Measurements from ENCODE around the gene GIGYF1. TPM values are rescaled to one million over a fixed set of nuclear protein-coding genes. Genes with fewer than 3 reads are reported as not detected.
"Not testable (repeated sequence)": the region's sequence is repeated elsewhere in the genome, so short reads cannot be mapped to it uniquely, and the experiment has no call there.

GIGYF1 gene
- total RNA-seq, 1 experiment from 2014 or later, result 28.1 TPM

DNA sequence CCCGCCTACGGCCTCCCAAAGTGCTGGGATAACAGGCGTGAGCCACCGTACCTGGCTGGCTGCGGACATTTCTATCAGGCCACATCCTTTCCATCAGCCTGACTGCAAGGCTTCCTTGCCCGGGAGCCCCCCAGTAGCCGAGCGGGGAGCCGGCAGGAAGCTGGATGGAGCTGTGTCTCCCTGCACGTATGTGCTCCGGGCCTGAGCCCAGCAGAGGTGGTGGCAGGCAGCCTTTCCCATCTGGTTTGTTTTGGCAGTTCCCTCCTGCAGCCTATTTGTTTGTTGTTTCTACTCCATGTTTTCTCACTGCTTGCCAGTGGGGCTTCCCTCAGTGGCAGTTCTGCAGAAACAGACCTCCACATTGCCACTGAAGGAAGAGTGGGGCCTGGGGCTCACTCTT, 17.3 kb upstream of the GIGYF1 start:
- in situ Hi-C loops (cut with HindIII; ENCODE audit: low sequenced_read_pairs), result no loop called here
- DNase-seq (ENCODE audit: low spot score), result no peak

DNA sequence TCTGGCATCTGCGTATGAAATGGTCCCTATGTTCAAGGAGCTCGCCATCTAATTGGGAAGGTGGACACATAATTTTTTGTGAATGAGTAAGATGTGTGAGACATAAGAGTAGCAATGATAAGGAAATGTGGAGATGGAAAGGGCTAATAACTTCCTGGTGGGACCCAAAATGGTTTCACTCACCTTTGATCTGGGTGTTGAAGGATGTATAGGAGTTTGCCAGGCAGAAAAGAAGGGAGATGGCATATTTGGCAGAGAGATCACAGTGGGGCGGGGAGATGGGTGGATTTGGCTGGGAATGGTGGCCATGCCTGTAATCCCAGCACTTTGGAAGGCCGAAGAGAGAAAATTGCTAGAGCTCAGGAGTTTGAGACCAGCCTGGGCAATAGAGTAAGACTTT, 16.4 kb upstream of the GIGYF1 start:
- in situ Hi-C loops (cut with HindIII; ENCODE audit: low sequenced_read_pairs), result no loop called here
- DNase-seq (ENCODE audit: low spot score), result no peak

DNA sequence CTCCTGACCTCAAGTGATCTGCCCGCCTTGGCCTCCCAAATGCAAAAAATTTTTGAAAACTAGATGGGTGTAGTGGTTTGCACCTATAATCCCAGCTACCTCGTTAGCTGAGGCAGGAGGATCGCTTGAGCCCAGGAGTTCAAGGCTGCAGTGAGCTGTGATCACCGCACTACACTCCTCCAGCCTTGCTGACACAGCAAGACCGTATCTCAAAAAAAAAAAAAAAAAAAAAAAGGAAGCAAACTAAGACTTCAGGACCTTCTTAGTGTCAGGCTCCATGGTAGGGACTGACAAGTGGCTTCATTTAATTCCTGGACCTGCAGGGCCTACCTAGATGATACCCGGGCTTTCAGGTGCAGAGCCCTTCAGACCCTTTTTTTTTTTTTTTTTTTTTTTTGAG, 14.3 kb upstream of the GIGYF1 start:
- DNase-seq (ENCODE audit: low spot score), result no peak

DNA sequence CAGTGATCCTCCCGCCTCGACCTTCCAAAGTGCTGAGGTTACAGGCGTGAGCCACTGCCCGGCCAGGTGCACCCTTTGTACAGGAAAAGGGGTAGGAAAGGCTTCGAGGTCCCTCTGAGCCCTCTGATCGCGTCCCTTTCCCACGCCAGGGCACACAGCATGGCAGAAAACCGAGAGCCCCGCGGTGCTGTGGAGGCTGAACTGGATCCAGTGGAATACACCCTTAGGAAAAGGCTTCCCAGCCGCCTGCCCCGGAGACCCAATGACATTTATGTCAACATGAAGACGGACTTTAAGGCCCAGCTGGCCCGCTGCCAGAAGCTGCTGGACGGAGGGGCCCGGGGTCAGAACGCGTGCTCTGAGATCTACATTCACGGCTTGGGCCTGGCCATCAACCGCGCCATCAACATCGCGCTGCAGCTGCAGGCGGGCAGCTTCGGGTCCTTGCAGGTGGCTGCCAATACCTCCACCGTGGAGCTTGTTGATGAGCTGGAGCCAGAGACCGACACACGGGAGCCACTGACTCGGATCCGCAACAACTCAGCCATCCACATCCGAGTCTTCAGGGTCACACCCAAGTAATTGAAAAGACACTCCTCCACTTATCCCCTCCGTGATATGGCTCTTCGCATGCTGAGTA, 12.7 kb upstream of the GIGYF1 start:
- DNase-seq (ENCODE audit: low spot score), result no peak
- in situ Hi-C loops (cut with HindIII; ENCODE audit: low sequenced_read_pairs), result no loop called here

More for the DNA sequence above, 14.3 kb upstream of the GIGYF1 start:
- in situ Hi-C loops (cut with HindIII; ENCODE audit: low sequenced_read_pairs), result no loop called here

DNA sequence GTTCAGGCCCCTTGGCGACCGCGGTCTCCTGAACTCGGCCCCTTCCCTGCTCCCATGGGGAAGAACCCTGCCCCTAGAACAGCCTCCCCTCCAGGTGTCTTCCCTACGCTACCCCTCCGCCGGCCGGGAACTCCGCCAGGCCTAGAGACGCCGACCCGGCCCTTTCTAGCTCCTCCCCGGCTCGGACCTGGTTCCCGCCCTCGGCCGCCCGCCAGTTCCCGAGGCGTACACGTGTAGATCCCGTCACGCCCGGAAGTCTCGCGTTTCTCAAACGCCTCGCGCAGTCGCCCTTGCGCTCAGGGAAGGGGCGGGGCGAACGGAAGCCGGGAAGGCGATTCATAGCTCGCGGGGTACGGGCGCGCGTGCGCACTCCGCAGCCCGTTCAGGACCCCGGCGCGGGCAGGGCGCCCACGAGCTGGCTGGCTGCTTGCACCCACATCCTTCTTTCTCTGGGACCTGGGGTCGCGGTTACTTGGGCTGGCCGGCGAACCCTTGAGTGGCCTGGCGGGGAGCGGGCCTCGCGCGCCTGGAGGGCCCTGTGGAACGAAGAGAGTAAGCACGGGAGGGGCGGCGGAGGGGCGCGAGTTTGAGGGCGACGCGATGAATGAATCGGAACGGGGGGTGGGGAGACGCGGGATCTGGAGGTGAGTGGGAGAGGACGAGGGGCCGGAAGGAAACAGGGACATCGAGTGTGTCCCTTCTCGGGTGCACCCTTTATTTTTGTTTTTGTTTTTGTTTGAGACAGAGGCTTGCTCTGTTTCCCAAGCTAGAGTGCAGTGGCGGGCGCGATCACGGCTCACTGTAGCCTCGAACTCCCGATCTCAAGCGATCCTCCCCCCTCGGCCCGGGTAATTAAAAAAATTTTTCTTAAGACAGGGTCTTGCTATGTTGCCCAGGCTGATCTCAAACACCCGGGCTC, 12.0 kb upstream of the GIGYF1 start, which contains the start of gene POP7:
Gene POP7, plus strand, starts transcription at position 369 of the 919 bp plus-strand sequence. CDS start 710 bp downstream, outside the sequence.
- DNase-seq (ENCODE audit: low spot score), result peak; percentile 95
- in situ Hi-C loops (cut with HindIII; ENCODE audit: low sequenced_read_pairs), result no loop called here

DNA sequence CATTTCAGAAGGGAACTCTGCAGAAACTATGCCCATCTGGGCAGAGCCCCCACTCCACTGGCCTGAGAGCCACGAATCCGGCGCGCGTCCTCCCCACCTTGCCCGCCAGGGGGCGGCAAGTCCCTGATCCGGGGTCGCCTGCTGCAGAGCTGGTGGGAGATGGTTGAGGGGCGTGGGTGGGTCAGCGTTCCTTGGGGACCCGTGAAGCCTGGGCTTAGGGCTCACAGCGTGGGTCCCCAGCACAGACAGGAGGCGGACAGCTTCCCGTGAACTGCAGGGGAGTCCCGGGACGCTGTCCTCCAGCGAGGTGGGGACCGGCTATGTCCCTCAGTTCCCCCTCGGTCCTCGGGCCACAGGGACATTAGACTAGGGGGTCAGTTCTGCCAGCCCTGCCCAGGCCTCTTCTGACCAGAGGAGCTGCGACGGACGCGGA, 11.3 kb upstream of the GIGYF1 start:
- peak; percentile 66 for DNase-seq (ENCODE audit: low spot score)
- in situ Hi-C loops (cut with HindIII; ENCODE audit: low sequenced_read_pairs), result no loop called here

DNA sequence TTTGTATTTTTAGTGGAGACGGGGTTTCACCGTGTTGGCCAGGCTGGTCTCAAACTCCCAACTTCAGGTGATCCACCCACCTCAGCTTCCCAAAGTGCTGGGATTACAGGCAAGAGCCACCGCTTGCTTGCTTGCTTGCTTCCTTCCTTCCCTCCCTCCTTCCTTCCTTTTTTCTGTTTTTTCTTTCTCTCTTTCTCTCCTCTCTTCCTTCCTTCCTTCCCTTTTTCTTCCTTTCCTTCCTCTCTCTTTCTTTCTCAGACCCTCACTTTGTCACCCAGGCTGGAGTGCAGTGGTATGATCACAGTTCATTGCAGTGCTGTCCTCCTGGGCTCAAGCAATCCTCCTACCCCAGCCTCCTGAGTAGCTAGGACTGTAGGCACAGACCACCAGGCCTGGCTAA, 7.0 kb upstream of the GIGYF1 start:
- in situ Hi-C loops (cut with HindIII; ENCODE audit: low sequenced_read_pairs); DNase-seq (ENCODE audit: low spot score): not testable (repeated sequence)

DNA sequence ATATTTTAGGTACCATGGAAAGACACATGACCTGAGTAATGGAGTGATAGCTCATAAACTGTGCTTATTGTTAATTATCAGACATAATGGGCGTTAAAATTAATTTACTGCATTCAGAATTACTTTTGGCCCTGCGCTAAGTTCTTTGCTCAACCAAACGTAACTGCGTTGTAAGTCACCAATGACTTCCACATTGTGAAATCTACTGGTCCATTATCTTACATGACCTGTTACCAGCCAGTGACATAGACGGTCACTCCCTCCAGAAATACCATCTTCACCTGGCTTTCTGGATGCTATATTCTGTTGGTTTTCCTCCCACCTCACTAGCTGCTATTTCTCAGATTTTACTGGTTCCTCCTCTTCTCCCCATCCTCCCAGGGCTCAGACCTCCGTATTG, 5.0 kb upstream of the GIGYF1 start:
- no peak for DNase-seq (ENCODE audit: low spot score)
- in situ Hi-C loops (cut with HindIII; ENCODE audit: low sequenced_read_pairs), result no loop called here

DNA sequence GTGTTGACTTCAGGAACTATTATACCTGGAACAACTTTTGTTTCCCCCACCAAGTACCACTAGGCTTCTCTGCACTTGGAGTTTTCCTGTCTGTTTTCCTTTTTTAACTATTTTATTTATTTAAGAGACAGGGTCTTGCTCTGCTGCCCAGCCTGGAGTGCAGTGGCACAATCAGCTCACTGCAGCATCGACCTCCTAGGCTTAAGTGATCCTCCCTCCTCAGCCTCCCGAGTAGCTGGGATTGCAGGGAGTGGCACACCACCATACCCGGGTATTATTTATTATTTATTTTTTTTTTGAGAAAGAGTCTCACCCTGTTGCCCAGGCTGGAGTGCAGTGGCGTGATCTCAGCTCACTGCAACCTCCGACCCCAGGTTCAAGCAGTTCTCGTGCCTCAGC, 2.1 kb upstream of the GIGYF1 start:
- no peak for DNase-seq (ENCODE audit: low spot score)
- in situ Hi-C loops (cut with HindIII; ENCODE audit: low sequenced_read_pairs), result no loop called here

DNA sequence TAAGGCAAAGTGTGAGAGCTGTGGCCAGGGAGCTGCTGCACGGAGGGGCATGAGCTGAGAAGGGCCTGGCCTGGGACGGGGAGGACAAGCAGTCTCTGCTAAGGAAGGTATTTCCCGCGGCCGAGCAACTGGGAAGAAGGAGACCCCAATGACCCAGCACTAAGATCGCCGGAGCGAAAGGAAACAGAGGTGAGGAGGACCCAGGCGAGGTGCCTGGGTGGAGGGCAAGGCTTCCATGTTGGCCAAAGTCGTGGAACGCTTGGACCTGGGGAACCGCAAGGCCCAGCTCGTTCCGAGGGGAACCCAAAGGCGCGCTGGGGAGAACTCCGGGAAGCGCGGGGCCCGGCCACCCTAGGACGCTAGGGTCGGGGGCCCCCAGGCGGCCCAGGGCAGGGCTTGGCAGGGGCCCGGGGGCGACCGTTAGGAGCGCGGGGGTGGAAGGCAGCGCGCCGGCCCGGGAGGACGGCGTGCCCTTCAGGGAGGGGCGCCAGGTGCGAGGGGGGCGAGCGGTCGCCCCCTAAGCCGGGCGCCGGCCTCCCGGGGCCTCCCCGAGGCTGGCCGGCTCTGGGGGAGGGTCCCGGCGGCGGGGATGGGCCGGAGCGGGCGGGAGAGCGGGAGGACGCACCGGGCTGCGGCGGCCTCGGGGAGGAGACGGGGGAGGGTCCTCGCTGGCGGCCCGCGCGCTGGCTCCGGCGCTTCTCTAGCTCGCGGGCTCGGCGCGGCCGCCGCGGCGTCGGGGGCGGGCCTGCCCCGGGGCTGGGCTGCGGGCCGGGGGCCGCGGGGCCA, 545 bp downstream of the GIGYF1 start:
- DNase-seq (ENCODE audit: low spot score), result no peak

DNA sequence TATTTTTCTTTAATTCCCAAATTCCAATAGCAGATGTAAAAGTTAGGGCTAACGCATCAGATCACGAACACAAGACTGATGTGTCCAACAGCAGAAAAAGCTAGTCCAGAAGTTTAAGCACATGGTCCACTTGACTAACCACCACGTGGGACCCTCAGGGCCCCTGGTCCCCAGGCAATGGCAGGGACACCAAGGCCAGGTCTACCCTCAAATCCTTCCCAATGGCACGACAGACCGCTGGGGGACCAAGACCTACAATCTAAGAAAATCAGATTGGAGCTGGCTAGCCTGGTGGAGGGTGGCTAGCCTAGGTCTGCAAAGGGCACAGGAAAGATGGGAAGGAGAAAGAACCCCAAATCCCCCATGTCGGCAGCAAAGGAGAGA, 1.5 kb downstream of the GIGYF1 start:
- in situ Hi-C loops (cut with HindIII; ENCODE audit: low sequenced_read_pairs), result no loop called here

More for the DNA sequence above, 545 bp downstream of the GIGYF1 start:
- in situ Hi-C loops (cut with HindIII; ENCODE audit: low sequenced_read_pairs), result no loop called here

DNA sequence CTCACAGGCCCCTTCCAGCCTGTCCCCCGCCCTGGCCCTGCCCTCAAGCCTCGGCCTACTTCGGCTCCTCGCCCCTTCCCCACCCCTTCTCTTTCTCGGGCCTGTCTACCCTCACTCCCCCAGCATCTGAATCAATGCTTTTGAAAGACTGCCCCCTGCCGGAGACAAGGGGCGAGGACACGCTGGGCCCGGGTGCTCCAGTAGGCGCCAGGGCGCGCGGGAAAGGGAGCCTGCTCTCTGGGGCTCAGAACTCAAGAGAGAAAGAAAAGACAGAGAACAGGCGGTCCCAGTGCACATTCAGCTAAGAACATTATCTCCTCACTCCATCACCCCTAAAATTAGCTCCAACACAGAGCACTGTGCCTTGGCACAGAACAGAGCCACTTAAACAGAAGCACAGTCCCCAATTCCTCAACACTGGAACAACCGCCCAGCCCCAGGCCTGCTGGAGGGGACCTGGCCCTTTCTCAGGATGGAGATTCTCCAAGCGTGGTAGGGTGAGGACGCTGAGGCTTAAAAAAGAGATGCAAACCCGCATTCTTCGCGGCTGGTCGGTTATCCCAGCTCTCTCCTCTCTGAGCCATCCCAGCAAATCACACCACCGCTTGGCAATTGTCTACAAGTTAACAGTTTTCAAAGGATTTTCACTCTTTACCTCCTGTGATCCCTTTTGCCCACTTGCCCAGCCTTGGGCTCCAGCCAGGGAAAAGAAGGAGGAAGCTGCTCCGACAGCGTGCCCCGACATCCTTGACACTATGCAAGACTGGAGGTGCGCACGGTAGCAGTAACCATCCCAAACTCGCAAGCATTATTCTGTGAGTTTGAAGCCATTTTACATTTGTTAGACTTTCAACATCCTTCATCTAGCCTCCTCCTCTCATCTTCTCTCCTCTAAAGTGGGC, 2.1 kb downstream of the GIGYF1 start:
- in situ Hi-C loops (cut with HindIII; ENCODE audit: low sequenced_read_pairs), result no loop called here
- DNase-seq (ENCODE audit: low spot score), result peak; percentile 82

More for the DNA sequence above, 1.5 kb downstream of the GIGYF1 start:
- no peak for DNase-seq (ENCODE audit: low spot score)

DNA sequence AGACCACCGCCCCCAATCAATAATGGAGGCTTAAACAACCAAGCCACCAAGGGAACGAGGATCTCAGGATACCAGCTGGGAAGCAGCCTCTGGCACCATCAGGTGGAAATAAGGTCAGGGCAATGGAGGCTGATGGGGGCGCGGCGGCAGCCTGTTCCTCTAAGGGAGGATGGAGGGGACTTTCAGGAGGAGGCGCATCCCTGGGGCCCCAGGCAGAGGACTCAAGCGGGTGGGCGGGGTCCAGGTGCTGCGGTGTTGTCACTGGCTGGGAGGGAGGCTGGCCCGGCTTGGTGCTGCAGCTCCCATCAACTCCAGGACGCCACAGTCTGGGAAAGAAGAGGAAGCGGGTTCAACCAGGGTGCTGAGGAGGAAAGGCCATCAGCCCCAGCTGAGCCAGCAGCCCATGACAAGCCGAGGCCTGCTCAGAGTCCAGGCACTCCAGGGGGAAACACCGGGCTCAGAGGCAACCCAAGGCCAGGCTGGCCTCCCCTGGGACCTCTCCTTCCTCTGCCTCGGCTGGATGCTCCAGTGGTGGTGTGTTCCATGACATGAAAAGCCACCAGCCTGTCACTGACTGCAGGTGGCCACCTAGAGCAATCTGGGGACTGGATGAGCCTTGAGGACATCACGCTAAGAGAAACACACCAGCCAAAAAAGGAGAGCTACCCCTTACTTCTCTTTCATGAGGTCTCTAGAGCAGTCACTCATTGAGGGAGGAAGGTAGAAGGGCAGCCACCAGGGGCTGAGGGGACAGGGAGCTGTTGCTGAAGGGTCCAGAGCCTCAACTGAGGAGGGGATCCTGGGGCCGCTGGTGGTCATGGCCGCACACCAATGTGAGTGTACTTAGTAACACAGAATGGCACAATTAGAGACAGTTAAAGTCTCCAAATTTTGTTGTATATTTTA, 4.6 kb downstream of the GIGYF1 start:
- in situ Hi-C loops (cut with HindIII; ENCODE audit: low sequenced_read_pairs), result no loop called here
- DNase-seq (ENCODE audit: low spot score), result no peak

DNA sequence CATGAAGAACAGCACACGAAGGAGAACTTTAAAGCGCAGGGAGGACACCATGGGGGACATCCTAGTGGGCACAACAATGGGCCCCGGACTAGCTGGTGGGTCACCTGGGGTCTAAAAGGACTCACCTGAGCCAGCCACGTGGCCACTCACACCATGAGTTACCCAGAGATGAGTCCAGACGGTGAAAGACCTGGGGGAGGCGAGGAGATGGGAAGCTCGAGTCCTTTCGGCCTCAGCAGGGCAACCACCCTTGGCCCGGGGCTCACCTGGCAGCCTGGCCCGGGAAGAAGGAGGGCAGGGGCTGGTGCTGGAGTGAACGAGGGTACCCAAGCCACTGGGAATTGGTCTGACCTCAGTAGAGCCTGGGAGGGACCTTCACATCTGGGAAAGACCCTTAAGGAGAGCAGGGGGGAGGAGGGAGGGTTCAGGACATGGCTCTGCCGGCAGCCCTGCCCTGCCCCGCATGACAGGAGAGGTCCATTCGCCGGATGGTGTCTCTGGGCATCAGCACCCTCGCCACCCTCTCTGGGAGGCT, 5.7 kb downstream of the GIGYF1 start:
- no peak for DNase-seq (ENCODE audit: low spot score)
- in situ Hi-C loops (cut with HindIII; ENCODE audit: low sequenced_read_pairs), result no loop called here

DNA sequence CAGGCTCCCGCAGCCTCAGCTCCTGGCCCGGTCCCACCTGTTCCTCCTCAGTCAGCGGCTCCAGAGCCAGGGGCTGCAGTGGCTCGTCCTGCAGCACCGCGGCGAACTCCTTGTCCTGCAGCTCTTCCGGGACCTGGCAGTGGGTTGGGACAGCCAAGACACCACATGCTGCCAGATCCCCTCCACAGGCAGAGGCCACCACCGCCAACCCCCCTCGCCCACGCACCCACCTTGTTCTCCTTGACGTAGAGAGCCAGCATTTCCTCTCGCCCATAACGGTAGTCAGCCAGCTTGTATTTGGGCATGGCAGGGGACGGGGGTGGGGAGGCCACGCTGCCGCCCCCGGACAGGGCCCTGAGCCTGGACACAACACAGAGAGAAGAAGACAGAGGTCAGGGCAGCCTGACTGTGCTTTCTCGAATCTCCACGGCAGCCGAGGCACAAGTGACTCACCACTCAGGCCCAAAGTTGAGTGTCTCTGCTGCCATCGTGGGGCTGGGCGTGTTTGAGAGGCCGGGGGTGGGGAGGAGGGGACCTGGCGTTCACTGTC, 6.2 kb downstream of the GIGYF1 start:
- in situ Hi-C loops (cut with HindIII; ENCODE audit: low sequenced_read_pairs), result no loop called here

DNA sequence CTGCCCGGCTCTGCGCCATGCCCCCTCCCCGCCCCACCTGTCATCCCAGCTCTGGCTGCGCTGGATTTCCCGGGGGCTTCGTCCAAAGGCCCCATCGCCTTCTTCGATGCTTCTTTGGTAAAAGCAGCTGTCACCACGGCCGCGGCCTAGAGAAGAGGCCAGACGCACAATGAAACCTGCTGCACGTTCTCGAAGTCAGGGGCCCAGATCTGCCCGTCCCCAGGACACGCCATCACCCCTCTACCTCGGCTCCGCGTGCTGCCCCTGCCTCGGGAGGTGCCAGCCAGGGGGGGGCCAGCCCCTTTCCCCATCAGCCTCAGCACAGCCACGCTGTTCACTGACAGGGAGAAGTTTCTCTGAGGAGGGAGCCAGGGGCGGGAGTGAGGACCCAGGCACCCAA, 6.8 kb downstream of the GIGYF1 start:
- no peak for DNase-seq (ENCODE audit: low spot score)
- in situ Hi-C loops (cut with HindIII; ENCODE audit: low sequenced_read_pairs), result no loop called here

More for the DNA sequence above, 6.2 kb downstream of the GIGYF1 start:
- DNase-seq (ENCODE audit: low spot score), result no peak

DNA sequence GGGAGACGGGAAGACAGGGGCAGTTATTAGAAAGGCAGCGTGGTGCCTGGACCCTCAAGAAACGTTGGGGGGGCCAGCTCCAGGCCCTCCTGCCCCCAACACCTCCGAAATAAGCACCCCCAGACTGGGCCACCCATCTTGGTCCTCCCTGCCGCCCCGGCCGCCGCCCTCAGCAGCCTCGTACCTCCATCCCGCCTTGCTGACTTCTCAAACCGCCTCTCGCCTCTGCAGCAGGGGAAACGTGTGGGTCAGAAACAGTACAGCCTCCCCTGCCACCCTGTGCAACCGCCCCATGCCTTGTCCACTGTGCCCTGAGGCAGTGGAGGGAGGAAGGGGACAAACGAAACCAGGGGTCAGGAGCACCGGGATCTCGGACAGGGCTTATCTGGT, 7.2 kb downstream of the GIGYF1 start:
- no peak for DNase-seq (ENCODE audit: low spot score)
- in situ Hi-C loops (cut with HindIII; ENCODE audit: low sequenced_read_pairs), result no loop called here
